ENCODE results near the gene SLC1A3. TPM values are rescaled to one million over a fixed set of nuclear protein-coding genes. Genes with fewer than 3 reads are reported as not detected.

Gene SLC1A3
- total and polyA plus RNA-seq, 4 donors = 0.61 to 23.5 (median 16.1) TPM

DNA sequence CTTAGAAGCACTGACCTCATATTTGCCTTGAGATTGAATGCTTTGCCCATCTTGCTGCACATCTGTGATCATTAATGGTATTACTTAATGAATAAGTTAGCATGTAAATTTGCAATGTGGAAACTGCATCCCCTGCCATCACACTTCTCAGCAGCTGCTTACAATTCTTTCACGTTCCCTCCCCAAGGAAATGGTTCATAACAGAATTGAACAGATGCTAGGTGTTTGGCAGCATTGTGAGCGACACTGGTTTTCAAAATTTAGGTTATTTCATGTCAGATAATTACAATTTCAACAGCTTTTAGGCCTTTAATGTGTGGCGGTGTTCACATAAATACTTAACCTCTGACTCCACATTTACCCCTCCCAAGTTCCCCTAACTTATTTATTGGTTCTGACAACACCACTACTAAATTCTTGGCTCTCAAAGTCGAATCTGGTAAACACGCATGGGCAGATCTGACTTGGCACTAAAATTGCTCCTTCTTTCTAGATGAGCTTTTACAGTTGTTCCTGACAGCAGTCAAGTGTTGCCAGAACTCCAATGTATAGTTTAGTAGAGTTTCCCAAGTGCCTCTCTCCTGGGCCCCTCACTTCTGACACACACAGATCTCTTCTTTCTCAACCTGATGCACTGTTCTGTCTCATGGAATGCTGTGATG lies 46.8 kb downstream of the SLC1A3 start:
- peaks cover 2% of the 10 kb centered on the region for H3K9me3 ChIP-seq (ENCODE audit: control insufficient read depth, low read length)
- intact Hi-C loops (cut with DNase I) = no loop called here
- no peaks in the 10 kb centered on the region for H3K27me3 ChIP-seq (ENCODE audit: control insufficient read depth in 1 of 2, insufficient read depth in 2 of 2, low read length in 1 of 2)
- peaks cover 1 to 4% of the 10 kb centered on the region in 2 donors for H3K4me1 ChIP-seq (ENCODE audit: control insufficient read depth in 1 of 2, insufficient read depth in 2 of 2, low read length in 2 of 2)
- ATAC-seq (ENCODE audit: low FRiP score) (no peak), DNase-seq (no peak)
- WGBS, 2 donors = 77 to 79% methylated on average over 5 of the region's 5 CpGs
- no peaks in the 10 kb centered on the region for H3K36me3 ChIP-seq (ENCODE audit: control insufficient read depth in 1 of 2, insufficient read depth in 2 of 2, low read length in 1 of 2)
- no peak overlapping the region for H3K4me3 ChIP-seq (ENCODE audit: low read length in 2 of 2)
- H3K27ac ChIP-seq (ENCODE audit: low read depth in 1 of 2, low read length in 2 of 2) = no peak overlapping the region

GRCh38 chr5:36654564-36654963 lies 48.2 kb downstream of the SLC1A3 start:
- Histone ChIP-seq H3K36me3 (ENCODE audit: control insufficient read depth in 1 of 2, insufficient read depth in 2 of 2, low read length in 1 of 2) (no peaks in the 10 kb centered on the region), H3K9me3 (ENCODE audit: control insufficient read depth, low read length) (peaks cover 2% of the 10 kb centered on the region), H3K4me1 (ENCODE audit: control insufficient read depth in 1 of 2, insufficient read depth in 2 of 2, low read length in 2 of 2) (peaks cover 1 to 4% of the 10 kb centered on the region in 2 donors), H3K4me3 (ENCODE audit: low read length in 2 of 2) (no peak overlapping the region), H3K27me3 (ENCODE audit: control insufficient read depth in 1 of 2, insufficient read depth in 2 of 2, low read length in 1 of 2) (no peaks in the 10 kb centered on the region), H3K27ac (ENCODE audit: low read depth in 1 of 2, low read length in 2 of 2) (no peak overlapping the region)
- ATAC-seq (ENCODE audit: low FRiP score) (no peak), DNase-seq (no peak)
- intact Hi-C loops (cut with DNase I) = no loop called here
- WGBS, 2 donors = 93 to 95% methylated on average over 3 of the region's 3 CpGs

DNA sequence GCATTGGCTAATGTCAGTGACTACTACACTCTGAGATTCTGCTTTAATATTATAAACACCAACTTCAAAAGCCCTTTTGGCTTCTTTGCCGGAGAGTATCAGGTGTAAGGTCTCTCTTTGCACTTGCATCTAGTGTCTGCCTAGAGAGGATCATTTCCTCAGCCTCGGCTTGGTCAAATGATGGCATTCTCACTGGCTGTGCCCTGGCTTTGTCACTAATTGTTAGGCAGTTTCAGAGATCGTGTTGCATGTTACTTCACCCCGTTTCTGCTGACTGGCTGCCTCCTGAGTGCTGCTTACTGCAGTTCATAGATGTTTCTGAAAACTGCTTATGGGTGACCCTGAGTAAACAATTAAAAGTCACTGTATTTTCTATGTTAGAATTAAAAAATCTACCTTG lies 48.8 kb downstream of the SLC1A3 start:
- Histone ChIP-seq H3K4me1 (ENCODE audit: control insufficient read depth in 1 of 2, insufficient read depth in 2 of 2, low read length in 2 of 2) (peaks cover 1 to 4% of the 10 kb centered on the region in 2 donors), H3K27ac (ENCODE audit: low read depth in 1 of 2, low read length in 2 of 2) (no peak overlapping the region), H3K27me3 (ENCODE audit: control insufficient read depth in 1 of 2, insufficient read depth in 2 of 2, low read length in 1 of 2) (no peaks in the 10 kb centered on the region), H3K4me3 (ENCODE audit: low read length in 2 of 2) (no peak overlapping the region), H3K9me3 (ENCODE audit: control insufficient read depth, low read length) (peaks cover 2% of the 10 kb centered on the region), H3K36me3 (ENCODE audit: control insufficient read depth in 1 of 2, insufficient read depth in 2 of 2, low read length in 1 of 2) (no peaks in the 10 kb centered on the region)
- intact Hi-C loops (cut with DNase I) = no loop called here
- ATAC-seq (ENCODE audit: low FRiP score) (no peak), DNase-seq (peak in 1 of 2 donors; percentile 70)
- WGBS, 2 donors = 64 to 69% methylated on average over 4 of the region's 4 CpGs

DNA sequence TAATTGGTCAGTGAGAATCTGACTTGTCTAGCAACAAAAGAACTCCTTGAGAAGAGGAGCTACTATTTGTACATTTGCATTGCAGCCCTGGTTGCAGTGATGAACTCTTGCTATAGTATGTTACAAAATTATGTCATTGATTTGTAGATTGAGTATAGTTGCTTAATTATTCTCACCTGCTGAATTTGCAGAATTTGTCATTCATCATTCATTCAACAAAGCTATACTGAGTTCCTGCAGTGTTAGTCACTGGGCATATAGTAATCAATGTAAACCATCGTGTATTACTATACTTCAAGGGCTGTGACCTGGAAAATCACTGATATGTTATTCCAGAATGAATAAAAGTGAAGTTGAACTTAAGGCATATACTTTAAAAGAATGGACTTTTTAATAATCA lies 50.1 kb downstream of the SLC1A3 start:
- Histone ChIP-seq H3K4me1 (ENCODE audit: control insufficient read depth in 1 of 2, insufficient read depth in 2 of 2, low read length in 2 of 2) (peaks cover 1 to 4% of the 10 kb centered on the region in 2 donors), H3K9me3 (ENCODE audit: control insufficient read depth, low read length) (peaks cover 2% of the 10 kb centered on the region), H3K27me3 (ENCODE audit: control insufficient read depth in 1 of 2, insufficient read depth in 2 of 2, low read length in 1 of 2) (no peaks in the 10 kb centered on the region), H3K27ac (ENCODE audit: low read depth in 1 of 2, low read length in 2 of 2) (no peak overlapping the region), H3K36me3 (ENCODE audit: control insufficient read depth in 1 of 2, insufficient read depth in 2 of 2, low read length in 1 of 2) (no peaks in the 10 kb centered on the region), H3K4me3 (ENCODE audit: low read length in 2 of 2) (no peak overlapping the region)
- ATAC-seq (ENCODE audit: low FRiP score) (no peak), DNase-seq (no peak)
- intact Hi-C loops (cut with DNase I) = no loop called here
- 83 to 84% methylated on average over 1 of the region's 1 CpG for WGBS, 2 donors

- Histone ChIP-seq H3K27me3 (ENCODE audit: control insufficient read depth in 1 of 2, insufficient read depth in 2 of 2, low read length in 1 of 2) (no peaks in the 10 kb centered on the region), H3K27ac (ENCODE audit: low read depth in 1 of 2, low read length in 2 of 2) (no peak overlapping the region), H3K9me3 (ENCODE audit: control insufficient read depth, low read length) (no peaks in the 10 kb centered on the region), H3K4me3 (ENCODE audit: low read length in 2 of 2) (no peak overlapping the region), H3K4me1 (ENCODE audit: control insufficient read depth in 1 of 2, insufficient read depth in 2 of 2, low read length in 2 of 2) (peaks cover 0 to 4% of the 10 kb centered on the region in 2 donors), H3K36me3 (ENCODE audit: control insufficient read depth in 1 of 2, insufficient read depth in 2 of 2, low read length in 1 of 2) (no peaks in the 10 kb centered on the region)
- intact Hi-C loops (cut with DNase I) = no loop called here
- WGBS, 2 donors = 18 to 24% methylated on average over 5 of the region's 5 CpGs
- ATAC-seq (ENCODE audit: low FRiP score) (peak; percentile 91), DNase-seq (peak in 1 of 2 donors; percentile 70)
Measured at GRCh38 chr5:36657563-36657995, 51.2 kb downstream of the SLC1A3 start.

DNA sequence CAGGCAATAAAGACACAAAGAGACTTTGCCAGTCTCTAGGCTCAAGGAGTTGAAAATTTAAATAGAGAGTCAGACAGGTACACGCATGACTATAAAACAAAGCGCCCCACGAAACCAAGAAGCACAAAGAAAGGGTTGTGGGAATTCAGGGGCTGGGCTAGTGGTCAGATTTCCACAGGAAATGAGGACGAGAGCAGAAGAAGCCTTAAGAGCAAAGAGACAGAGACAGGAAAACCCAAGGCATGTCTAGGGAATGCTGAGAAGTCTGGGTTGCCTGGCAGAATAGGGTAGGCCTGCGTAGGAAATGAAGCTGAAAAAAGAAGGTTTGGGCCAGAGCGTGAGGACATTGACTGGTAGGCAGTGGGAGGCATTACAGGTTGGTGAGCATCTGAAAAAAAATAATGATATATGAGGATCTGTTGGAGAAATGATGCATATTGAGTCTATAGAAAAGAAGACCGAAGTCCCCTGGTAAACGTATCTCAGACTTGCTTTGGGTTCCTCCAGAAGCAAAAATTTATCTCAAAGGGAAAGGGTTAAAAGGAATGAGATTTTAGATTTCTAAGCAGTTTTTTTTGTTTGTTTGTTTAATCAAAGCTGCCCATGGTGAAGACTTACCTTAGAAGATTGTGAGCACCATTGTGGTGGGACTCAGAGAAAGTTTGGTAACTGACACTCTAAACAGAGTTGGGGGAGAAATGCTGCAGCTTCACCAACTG lies 51.8 kb downstream of the SLC1A3 start:
- Histone ChIP-seq H3K4me3 (ENCODE audit: low read length in 2 of 2) (no peak overlapping the region), H3K36me3 (ENCODE audit: control insufficient read depth in 1 of 2, insufficient read depth in 2 of 2, low read length in 1 of 2) (no peaks in the 10 kb centered on the region), H3K4me1 (ENCODE audit: control insufficient read depth in 1 of 2, insufficient read depth in 2 of 2, low read length in 2 of 2) (peaks cover 0 to 4% of the 10 kb centered on the region in 2 donors), H3K27me3 (ENCODE audit: control insufficient read depth in 1 of 2, insufficient read depth in 2 of 2, low read length in 1 of 2) (no peaks in the 10 kb centered on the region), H3K9me3 (ENCODE audit: control insufficient read depth, low read length) (no peaks in the 10 kb centered on the region), H3K27ac (ENCODE audit: low read depth in 1 of 2, low read length in 2 of 2) (no peak overlapping the region)
- intact Hi-C loops (cut with DNase I) = no loop called here
- ATAC-seq (ENCODE audit: low FRiP score) (no peak), DNase-seq (no peak)
- 94 to 97% methylated on average over 8 of the region's 8 CpGs for WGBS, 2 donors

- no peaks in the 10 kb centered on the region for H3K9me3 ChIP-seq (ENCODE audit: control insufficient read depth, low read length)
- H3K27me3 ChIP-seq (ENCODE audit: control insufficient read depth in 1 of 2, insufficient read depth in 2 of 2, low read length in 1 of 2) = no peaks in the 10 kb centered on the region
- ATAC-seq (ENCODE audit: low FRiP score) (no peak), DNase-seq (no peak)
- no peak overlapping the region for H3K4me3 ChIP-seq (ENCODE audit: low read length in 2 of 2)
- intact Hi-C loops (cut with DNase I) = no loop called here
- 53 to 65% methylated on average over 4 of the region's 4 CpGs for WGBS, 2 donors
- no peak overlapping the region for H3K27ac ChIP-seq (ENCODE audit: low read depth in 1 of 2, low read length in 2 of 2)
- H3K36me3 ChIP-seq (ENCODE audit: control insufficient read depth in 1 of 2, insufficient read depth in 2 of 2, low read length in 1 of 2) = no peaks in the 10 kb centered on the region
- H3K4me1 ChIP-seq (ENCODE audit: control insufficient read depth in 1 of 2, insufficient read depth in 2 of 2, low read length in 2 of 2) = peaks cover 0 to 4% of the 10 kb centered on the region in 2 donors
Measured at GRCh38 chr5:36659411-36659810, 53.0 kb downstream of the SLC1A3 start.

DNA sequence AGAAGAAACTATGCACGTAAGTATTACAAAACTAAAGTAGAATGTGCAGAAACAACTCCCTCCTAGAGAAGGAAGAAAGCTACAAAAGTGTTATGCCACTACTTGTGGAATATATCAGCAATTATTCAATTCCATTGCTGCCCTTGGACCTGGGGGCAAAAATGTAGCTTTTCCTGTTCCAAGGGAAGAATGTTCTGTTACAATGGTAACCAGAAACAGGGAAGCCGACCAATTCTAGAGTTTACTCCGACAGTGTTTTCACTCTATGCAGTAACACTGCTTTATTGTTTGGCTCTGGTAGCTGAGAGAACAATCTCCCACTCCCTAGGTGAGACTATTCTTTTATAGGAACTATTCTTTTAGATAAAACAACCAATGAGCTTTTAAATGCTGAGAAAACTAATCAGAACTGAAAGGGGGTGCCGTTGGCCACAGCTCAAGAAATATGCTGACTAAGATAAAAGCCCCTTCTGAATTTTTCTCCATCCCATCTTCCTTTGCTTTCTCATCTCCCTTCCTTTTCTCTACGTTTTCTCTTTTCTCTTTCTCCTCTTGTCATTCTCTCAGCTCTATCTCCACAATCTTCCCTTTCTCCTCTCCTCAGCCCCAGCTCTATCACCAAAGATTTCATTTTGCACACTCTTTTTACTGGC lies 54.1 kb downstream of the SLC1A3 start:
- Histone ChIP-seq H3K36me3 (ENCODE audit: control insufficient read depth in 1 of 2, insufficient read depth in 2 of 2, low read length in 1 of 2) (no peaks in the 10 kb centered on the region), H3K4me1 (ENCODE audit: control insufficient read depth in 1 of 2, insufficient read depth in 2 of 2, low read length in 2 of 2) (peaks cover 0 to 4% of the 10 kb centered on the region in 2 donors), H3K9me3 (ENCODE audit: control insufficient read depth, low read length) (no peaks in the 10 kb centered on the region), H3K4me3 (ENCODE audit: low read length in 2 of 2) (no peak overlapping the region), H3K27ac (ENCODE audit: low read depth in 1 of 2, low read length in 2 of 2) (no peak overlapping the region), H3K27me3 (ENCODE audit: control insufficient read depth in 1 of 2, insufficient read depth in 2 of 2, low read length in 1 of 2) (no peaks in the 10 kb centered on the region)
- no peak for DNase-seq
- no peak for ATAC-seq (ENCODE audit: low FRiP score)
- intact Hi-C loops (cut with DNase I) = no loop called here
- WGBS, 2 donors = 72 to 77% methylated on average over 5 of the region's 5 CpGs
